ENCODE data around the gene CFAP43.

The CFAP43 gene

DNA sequence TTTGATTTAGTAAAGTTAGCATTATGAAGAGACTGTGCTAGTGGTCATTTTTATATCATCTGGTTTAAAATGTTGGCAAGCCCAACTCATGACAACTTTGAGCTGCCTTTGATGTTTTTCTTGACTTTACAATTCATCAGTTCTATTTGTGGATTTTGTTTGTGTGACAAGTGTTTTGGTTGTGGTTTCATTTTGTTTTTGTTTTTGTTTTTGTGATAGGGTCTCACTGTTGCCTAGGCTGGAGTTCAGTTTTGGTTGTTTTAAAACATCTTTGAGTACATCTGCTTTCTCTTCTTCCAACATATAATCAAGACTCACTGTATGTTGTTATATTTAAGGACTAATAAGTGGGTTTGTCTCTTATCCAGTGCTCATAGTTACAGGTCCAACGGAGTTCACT lies 127.7 kb downstream of the CFAP43 start:
- in situ Hi-C loops (cut with HindIII; ENCODE audit: low sequenced_read_pairs) = no loop called here

DNA sequence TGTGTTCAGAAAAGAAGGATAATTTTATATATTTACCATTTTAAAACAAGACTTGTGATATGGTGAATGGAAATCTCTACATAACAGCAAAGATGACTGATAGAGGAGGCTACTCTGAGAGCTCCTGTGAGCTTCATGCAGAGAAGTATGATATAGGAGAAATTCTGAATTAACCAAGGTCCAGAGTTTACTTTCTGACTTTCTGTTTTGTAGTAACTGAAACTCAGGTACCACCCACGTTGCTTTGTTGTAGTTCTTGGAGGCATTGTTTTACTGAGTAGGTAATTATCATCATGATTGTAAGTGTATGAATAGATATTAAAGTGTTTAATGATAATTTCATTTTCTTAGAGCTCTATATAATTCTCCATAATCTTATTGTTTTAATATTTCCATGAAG lies 128.2 kb downstream of the CFAP43 start:
- in situ Hi-C loops (cut with HindIII; ENCODE audit: low sequenced_read_pairs) = no loop called here

DNA sequence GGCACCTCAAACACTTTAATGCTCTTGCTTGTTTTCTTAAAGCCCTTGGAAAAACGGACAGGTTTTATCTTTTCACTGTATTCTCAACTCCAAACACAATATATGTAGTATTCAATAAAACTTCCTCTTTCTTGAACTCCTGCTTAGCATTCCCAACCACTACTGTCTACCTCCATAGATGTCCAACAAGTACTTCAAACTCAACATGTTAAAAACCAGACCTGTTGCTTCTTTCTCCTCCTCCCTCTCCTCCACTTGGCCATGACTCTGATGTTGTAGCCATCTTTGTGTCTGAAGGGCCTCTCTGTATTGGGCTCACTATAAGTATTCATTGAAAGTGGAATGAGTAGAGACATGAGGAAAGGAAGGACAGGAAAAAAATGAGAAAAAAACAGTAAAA lies 130.3 kb downstream of the CFAP43 start:
- in situ Hi-C loops (cut with HindIII; ENCODE audit: low sequenced_read_pairs) = no loop called here

DNA sequence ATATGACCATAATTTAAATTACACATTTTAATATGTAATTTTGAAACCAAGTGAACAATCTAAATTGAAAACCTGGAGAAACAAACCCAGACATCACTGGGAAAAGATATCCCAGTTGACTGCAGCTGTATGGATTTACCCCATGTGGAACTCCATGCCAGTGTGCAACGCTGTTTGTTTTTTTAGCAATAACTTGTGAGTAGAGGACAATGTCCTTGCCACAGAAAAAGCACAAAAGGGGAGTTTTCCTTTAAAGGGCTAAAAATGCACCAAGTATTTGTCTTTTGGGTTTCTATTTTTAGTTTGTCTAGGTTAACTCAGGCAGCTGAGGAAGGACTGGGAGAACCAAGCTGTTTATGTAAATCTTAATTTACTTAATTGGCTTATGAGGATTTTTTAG lies 131.4 kb downstream of the CFAP43 start:
- in situ Hi-C loops (cut with HindIII; ENCODE audit: low sequenced_read_pairs) = no loop called here

DNA sequence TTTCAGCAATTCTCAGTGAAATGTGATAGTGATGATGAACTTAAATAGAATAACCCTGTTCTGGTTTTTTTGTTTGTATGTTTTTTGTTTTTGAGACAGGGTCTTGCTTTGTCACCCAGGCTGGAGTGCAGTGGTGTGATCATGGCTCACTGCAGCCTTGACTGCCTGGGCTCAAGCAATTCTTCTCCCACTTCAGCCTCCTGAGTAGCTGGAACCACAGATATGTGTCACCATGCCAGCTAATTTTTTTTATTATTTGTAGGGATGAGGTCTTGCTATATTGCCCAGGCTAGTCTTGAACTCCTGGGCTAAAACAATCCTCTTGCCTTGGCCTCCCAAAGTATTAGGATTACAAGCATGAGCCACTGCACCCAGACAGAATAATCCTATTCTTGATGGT lies 132.2 kb downstream of the CFAP43 start:
- in situ Hi-C loops (cut with HindIII; ENCODE audit: low sequenced_read_pairs) = no loop called here

DNA sequence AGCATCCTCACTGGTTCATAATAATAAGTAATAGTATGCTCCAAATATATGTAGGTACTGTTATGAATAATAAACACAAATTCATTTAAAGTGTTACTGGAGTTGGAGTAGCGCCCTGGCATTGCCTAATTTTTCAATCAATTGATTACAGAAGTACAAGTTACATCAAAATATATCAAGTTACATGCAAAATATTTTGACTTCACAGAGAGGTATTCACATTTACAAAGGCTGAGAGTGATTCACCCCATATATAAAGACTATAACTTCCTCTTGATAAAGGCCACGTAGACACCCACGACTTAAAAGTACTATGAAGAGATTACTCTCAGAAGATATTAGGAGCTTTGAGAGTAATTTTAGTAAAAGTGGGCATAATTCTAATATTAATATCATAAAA lies 132.9 kb downstream of the CFAP43 start:
- in situ Hi-C loops (cut with HindIII; ENCODE audit: low sequenced_read_pairs) = no loop called here

DNA sequence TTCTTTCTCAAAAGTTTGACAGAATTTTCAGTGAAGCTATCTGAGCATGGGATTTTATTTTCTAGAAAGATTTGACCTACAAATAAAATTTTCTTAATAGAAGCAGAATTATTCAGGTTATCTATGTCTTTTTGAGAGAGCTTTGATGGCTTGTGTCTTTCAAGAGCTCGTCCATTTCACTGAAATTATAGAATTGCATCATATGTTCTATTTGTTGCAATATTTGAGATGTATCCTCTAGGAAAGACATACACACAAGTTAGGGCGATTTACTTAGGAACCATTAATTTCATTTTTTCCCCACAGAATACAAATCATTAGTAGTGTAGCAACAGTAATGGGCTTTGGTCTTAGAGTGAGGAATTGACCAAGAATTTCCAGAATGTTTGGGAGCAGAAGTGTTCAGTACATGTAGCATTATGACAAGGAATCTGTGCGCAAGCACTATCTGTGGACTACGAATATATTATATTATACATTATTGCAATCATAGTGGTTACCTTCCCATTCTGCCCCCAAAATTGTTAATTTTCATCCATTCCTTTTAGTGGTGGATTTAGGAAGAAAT lies 133.7 kb downstream of the CFAP43 start:
- in situ Hi-C loops (cut with HindIII; ENCODE audit: low sequenced_read_pairs) = no loop called here

DNA sequence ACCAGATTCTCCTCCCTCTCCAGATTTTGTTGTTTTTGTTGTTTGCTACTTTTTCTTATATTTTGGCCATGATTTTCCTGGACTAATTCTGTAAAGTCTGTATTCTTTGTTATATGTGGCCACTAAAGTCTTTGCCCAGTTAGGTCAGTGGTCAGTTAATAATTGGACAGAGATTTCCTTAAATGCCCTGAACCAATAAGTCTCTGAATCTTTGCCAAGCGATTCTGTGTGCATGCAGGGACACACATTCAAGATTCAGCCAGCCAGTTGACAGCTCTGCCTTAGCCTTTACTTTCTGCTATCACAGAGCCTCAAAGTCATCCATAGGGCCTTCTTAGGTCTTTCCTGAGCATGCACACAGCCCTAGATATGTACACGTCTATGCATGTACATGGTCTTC lies 135.5 kb downstream of the CFAP43 start:
- in situ Hi-C loops (cut with HindIII; ENCODE audit: low sequenced_read_pairs) = no loop called here

DNA sequence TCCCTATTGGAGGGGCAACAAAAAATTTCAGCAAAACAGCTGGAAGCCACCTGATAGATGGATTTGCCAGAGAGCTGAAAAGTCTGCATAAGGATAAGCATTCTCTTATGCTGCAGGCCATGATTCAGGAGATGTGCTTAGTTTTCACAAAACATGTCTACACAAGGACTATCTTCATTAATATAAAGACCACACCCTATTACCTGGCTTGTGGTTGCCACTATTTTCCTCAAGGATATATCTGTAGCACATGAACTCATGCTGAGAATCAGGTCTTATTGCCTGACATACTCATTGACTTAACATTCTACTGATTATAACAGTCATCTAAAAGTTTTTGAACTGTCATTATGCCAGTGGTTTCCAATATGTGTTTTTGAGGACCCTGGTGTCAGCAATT lies 139.4 kb downstream of the CFAP43 start:
- in situ Hi-C loops (cut with HindIII; ENCODE audit: low sequenced_read_pairs) = no loop called here

DNA sequence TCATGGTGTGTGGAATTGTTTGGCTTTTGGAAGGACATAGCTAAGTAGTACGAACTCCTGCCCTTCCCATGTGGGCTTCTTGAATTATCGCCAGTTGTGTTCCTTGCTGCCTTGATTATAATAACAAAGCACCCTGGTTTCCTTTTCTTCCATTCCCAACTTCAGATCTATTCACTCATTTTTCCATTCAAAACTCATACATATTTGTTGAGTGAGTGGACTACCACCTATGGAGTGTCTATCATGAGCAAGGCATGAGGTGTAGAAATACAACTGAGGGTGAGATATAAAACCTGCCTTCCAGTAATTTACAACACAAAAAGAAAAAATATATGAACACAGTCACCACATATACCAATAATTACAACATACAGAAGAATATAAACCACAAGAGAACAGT lies 141.6 kb downstream of the CFAP43 start:
- in situ Hi-C loops (cut with HindIII; ENCODE audit: low sequenced_read_pairs) = no loop called here

DNA sequence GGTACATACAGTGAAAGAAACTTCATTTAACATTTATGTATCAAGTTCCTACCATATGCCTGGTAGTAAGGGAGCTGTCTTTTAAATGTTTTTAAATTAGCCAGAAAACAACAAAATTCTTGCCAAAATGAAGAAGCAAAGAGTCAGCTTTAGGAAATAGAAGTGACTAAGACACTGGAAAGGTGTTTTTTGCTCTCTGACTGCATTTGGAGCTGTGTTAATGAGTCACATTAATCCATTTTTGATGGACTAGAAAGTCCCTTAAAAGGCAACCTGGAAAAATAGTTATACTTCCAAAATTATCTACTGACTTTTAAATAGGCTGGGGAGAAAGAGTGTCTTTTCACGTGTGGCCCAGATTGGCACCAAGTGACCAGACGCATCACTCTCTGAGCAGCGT lies 142.5 kb downstream of the CFAP43 start:
- in situ Hi-C loops (cut with HindIII; ENCODE audit: low sequenced_read_pairs) = no loop called here

DNA sequence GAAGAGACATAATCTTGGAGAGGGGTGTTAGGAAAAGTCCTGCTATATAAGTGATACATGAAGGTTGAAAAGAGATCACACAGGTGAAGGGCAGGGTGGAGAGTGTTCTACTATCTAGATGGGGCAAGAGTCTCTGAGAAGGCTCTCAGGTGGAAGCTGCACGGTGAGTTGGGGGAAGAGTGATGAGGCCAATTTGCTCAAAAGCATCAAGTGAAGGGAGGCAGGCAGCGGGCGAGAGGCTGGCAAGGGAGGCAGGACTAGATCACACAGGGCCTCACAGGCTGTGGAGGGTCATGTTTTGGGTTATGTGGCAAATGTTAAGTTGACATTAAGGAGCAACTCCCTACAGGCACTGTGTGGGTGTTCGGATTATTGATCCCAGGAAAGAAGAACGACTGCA lies 143.9 kb downstream of the CFAP43 start:
- in situ Hi-C loops (cut with HindIII; ENCODE audit: low sequenced_read_pairs) = no loop called here

DNA sequence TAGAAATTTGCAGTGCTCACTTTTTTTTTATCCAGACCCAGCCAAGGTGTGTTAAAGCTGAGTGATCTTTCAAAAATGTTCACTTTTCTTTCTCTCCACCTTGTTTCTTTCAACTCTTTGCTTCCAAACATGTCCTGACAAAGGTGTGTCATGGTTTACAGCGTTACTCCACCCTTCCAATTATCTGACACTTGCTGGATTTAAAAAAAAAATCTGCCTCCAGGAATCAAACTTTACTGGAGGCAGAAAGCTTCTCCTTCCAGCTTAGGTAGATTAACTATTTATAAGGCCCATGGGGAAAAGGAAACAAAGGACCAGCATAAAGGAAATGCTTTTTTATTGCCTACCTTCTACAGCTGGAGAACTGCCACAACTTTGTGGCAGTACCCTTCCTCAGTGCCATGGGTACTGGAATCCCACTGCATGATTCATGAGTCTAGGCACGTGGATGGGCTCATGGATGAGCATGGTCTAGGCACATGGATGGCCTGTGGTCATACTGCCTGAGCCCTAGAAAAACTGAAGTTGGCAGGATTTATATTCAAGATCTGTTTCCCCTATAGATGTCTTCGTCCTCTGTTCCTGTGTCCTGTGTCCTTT lies 146.3 kb downstream of the CFAP43 start, which contains the start of gene COL17A1:
Gene COL17A1 (minus strand): TSS at position 80 of the 600 bp plus-strand sequence. CDS start 5,207 bp downstream, outside the sequence.
- in situ Hi-C loops (cut with HindIII; ENCODE audit: low sequenced_read_pairs) = no loop called here

DNA sequence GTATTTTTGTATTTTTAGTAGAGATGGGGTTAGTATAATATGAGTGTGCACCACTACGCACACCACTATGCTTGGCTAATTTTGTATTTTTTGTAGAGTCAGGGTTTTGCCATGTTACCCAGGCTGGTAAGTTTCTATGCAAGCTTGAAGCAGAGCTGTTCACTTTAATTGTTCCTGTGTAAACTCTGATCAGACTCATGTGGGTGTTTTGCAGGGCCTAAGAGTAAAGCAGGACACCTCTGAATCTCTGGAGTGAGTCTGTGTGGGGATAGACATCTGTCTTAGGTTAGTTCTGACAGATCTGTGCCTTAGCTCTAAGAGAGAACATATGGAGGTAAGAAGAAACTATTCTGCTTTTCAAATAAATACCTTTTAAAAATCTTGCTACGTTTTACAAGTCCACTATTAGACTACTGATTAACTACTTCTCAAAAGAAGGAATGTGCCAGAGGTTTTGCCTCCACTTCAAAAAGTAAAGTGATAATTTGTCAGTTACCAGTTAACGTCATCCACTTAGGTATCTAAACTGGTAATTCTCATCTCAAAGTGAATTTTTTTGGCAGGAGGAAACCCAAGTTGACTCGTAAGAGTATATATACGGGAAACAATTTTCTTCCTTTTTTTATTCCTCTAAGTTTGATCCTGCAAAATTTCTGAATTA lies 147.6 kb downstream of the CFAP43 start:
- in situ Hi-C loops (cut with HindIII; ENCODE audit: low sequenced_read_pairs) = no loop called here

DNA sequence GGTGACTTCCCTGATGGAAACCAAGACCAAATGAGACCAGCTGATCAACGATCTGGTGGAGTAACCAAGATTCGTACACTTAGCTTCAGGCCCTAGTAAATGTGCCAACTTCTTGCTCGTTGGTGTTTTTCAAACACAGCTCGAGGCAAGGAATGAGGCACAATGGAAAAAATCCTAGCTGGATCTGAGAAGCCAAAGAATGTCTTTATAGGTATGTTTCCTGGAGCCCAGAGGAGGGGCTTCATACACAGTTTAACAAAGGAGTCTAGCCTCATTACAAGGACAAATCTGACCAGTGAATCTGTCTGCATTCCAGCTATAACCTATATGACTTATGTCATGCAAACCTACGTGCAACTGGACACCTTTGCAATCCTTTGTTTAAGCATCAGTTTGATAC lies 150.2 kb downstream of the CFAP43 start:
- in situ Hi-C loops (cut with HindIII; ENCODE audit: low sequenced_read_pairs) = no loop called here

DNA sequence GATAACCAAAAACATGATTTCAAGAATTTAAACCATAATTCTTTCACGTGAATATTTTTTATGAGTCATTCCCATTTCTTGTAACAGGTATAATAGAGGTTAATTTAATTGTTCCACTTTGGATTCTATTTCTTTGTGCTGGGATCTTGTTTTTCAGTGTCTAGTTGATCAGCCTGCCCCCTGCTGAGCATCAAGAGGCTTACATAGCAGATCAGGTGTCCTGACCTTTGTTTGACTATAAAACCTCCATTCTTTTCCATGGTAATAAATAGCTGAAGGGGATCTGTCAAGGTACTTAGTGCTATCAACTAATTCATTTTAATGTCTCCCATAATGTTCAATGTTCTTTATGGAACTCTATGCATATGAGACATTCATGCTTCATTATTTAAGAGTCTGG lies 151.4 kb downstream of the CFAP43 start:
- in situ Hi-C loops (cut with HindIII; ENCODE audit: low sequenced_read_pairs) = no loop called here
